MM.1S (cell line): ENCODE data around the gene OR13H1.
"Not testable (repeated sequence)": the region's sequence is repeated elsewhere in the genome, so short reads cannot be mapped to it uniquely, and the experiment has no call there.

Experiments used
- EZH2 ChIP-seq: fragments of 300-600 bp; sonication (generic); optimal IDR thresholded peaks from 2 replicates; pipeline ENCODE3; 2017; ENCODE audit warnings: low read depth, mild to moderate bottlenecking, antibody characterized with exemption, low read length, mixed read lengths
- EZH2phosphoT487 ChIP-seq: fragments of 300-600 bp; sonication (generic); IDR thresholded peaks from 2 replicates; pipeline ENCODE4 v1.6.1; 2018; ENCODE audit warnings: antibody characterized with exemption, low read length
- TF ChIP-seq, protein P1 (sequence below): fragments of 300-600 bp; sonication (generic); IDR thresholded peaks from 2 replicates; pipeline ENCODE4 v1.5.1; 2016; ENCODE audit warnings: antibody characterized with exemption, low read length, mixed read lengths

DNA sequence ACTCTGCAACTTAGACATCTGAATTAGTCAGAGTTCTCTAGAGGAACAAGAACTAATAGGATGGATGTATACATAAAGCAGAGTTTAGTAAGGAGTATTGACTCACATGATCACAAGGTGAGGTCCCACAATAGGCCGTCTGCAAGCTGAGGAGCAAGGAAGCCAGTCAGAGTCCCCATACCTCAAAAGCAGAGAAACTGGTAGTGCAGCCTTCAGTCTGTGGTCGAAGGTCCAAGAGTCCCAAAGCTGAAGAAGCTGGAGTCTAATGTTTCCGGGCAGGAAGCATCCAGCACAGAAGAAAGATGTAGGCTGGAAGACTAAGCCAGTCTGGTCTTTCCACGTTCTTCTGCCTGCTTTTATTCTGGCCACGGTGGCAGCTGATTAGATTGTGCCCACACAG, 42.3 kb upstream of the OR13H1 start:
- TF ChIP-seq, protein P1, sequence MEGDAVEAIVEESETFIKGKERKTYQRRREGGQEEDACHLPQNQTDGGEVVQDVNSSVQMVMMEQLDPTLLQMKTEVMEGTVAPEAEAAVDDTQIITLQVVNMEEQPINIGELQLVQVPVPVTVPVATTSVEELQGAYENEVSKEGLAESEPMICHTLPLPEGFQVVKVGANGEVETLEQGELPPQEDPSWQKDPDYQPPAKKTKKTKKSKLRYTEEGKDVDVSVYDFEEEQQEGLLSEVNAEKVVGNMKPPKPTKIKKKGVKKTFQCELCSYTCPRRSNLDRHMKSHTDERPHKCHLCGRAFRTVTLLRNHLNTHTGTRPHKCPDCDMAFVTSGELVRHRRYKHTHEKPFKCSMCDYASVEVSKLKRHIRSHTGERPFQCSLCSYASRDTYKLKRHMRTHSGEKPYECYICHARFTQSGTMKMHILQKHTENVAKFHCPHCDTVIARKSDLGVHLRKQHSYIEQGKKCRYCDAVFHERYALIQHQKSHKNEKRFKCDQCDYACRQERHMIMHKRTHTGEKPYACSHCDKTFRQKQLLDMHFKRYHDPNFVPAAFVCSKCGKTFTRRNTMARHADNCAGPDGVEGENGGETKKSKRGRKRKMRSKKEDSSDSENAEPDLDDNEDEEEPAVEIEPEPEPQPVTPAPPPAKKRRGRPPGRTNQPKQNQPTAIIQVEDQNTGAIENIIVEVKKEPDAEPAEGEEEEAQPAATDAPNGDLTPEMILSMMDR = not testable (repeated sequence)
- not testable (repeated sequence) for TF ChIP-seq EZH2, EZH2phosphoT487
